Smooth muscle cell (in vitro differentiated cells): ENCODE results near the gene ASB16. TPM values are rescaled to one million over a fixed set of nuclear protein-coding genes. Genes with fewer than 3 reads are reported as not detected.

ENCODE experiments used
- DNase-seq: peaks from one replicate; lab custom pipeline; 2025; ENCODE audit not compliant: unreplicated experiment; lab: John Stamatoyannopoulos, UW
- H2AFZ ChIP-seq: fragments of 200-600 bp; sonication (generic); 2 replicates; pipeline ENCODE4 v1.6.0; 2016; ENCODE audit warnings: antibody characterized with exemption, low read depth, mild to moderate bottlenecking
- H3F3A ChIP-seq: fragments of 200-600 bp; sonication (generic); 2 replicates; pipeline ENCODE4 v1.6.0; 2017; ENCODE audit warnings: antibody characterized with exemption, low read depth
- H3K27ac ChIP-seq: fragments of 200-600 bp; sonication (generic); 2 replicates; pipeline ENCODE4 v1.5.1; 2016; ENCODE audit warnings: low read depth, mild to moderate bottlenecking
- H3K27me3 ChIP-seq: fragments of 200-600 bp; sonication (generic); 2 replicates; pipeline ENCODE4 v1.6.1; 2016; ENCODE audit warnings: low read depth, mild to moderate bottlenecking
- H3K36me3 ChIP-seq: fragments of 200-600 bp; sonication (generic); 2 replicates; pipeline ENCODE4 v1.5.1; 2016; ENCODE audit warnings: low read depth
- H3K4me1 ChIP-seq: fragments of 200-600 bp; sonication (generic); 2 replicates; pipeline ENCODE4 v1.5.1; 2016; ENCODE audit warnings: low read depth
- H3K4me2 ChIP-seq: fragments of 200-600 bp; sonication (generic); 2 replicates; pipeline ENCODE4 v1.6.0; 2016; ENCODE audit warnings: mild to moderate bottlenecking
- H3K4me3 ChIP-seq: fragments of 200-600 bp; sonication (generic); 2 replicates; pipeline ENCODE4 v1.5.1; 2016; ENCODE audit warnings: mild to moderate bottlenecking
- H3K79me2 ChIP-seq: fragments of 200-600 bp; sonication (generic); 2 replicates; pipeline ENCODE4 v1.6.0; 2016; ENCODE audit warnings: low read depth, mild to moderate bottlenecking
- H3K9ac ChIP-seq: fragments of 200-600 bp; sonication (generic); 2 replicates; pipeline ENCODE4 v1.6.0; 2016; ENCODE audit warnings: low read depth
- H3K9me3 ChIP-seq: fragments of 200-600 bp; sonication (generic); replicated peaks from 2 replicates; pipeline ENCODE4 v1.5.1; 2016; ENCODE audit warnings: low read depth
- H4K20me1 ChIP-seq: fragments of 200-600 bp; sonication (generic); 2 replicates; pipeline ENCODE4 v1.6.0; 2016; ENCODE audit warnings: low read depth
- CTCF ChIP-seq: fragments of 200-600 bp; sonication (generic); IDR thresholded peaks from 2 replicates; pipeline ENCODE4 v1.5.1; 2017; ENCODE audit warnings: borderline replicate concordance, mild to moderate bottlenecking, antibody characterized with exemption; ENCODE audit not compliant: insufficient read depth, poor library complexity, severe bottlenecking
- WGBS: methylation state at CpG from one replicate; pipeline ENCODE4 v1.1.7; 2016; ENCODE audit warnings: low lambda C conversion rate; 5-methylcytosine and 5-hydroxymethylcytosine counted together
- polyA plus RNA-seq: library from polyadenylated mRNA; unstranded; fragments of >200 nt; fragmentation: Nextera tagmentation; extraction: Ambion mirVana; gene quantifications from 2 replicates; pipeline ENCODE4 v1.2.1, GENCODE V29; 2016
- total RNA-seq: library from RNA; depleted of rRNA; stranded (reverse); fragments of >200 nt; gene quantifications from 2 replicates; pipeline ENCODE4 v1.2.3, GENCODE V29; 2014

The ASB16 gene
- total and polyA plus RNA-seq, 2 experiments from 2014 or later = 0.35 TPM; not detected in 1

GRCh38 chr17:44184212-44184810 lies 13.8 kb downstream of the ASB16 start:
- Histone ChIP-seq H3K27ac (no peak overlapping the region), H3K9ac (no peak overlapping the region), H3K4me3 (no peak overlapping the region), H3K79me2 (peaks cover 35% of the 10 kb centered on the region), H4K20me1 (peaks cover 7% of the 10 kb centered on the region), H3K36me3 (no peaks in the 10 kb centered on the region), H3K27me3 (no peaks in the 10 kb centered on the region), H3K4me1 (peaks cover 17% of the 10 kb centered on the region), H3F3A (no peaks in the 10 kb centered on the region), H3K9me3 (no peaks in the 10 kb centered on the region), H3K4me2 (no peak overlapping the region), H2AFZ (no peak overlapping the region)
- no peak for TF ChIP-seq CTCF
- DNase-seq = no peak
- 97% methylated on average over 8 of the region's 8 CpGs for WGBS

- peak within 1 kb of the TSS; percentile 95 for H3K4me2 ChIP-seq
- peak within 1 kb of the TSS; percentile 96 for H3K9ac ChIP-seq
- H3K27me3 ChIP-seq = no peaks in the 10 kb centered on the region
- DNase-seq = peak; percentile 92
- H3K9me3 ChIP-seq = no peaks in the 10 kb centered on the region
- no peak for TF ChIP-seq CTCF
- WGBS = 1% methylated on average over 47 of the region's 50 CpGs
- peak within 1 kb of the TSS; percentile 89 for H3K27ac ChIP-seq
- H3K4me3 ChIP-seq = peak within 1 kb of the TSS; percentile 80
- H4K20me1 ChIP-seq = peaks cover 7% of the 10 kb centered on the region
- H3K36me3 ChIP-seq = no peaks in the 10 kb centered on the region
- peak within 1 kb of the TSS; percentile 76 for H2AFZ ChIP-seq
- peaks cover 17% of the 10 kb centered on the region for H3K4me1 ChIP-seq
- peaks cover 35% of the 10 kb centered on the region for H3K79me2 ChIP-seq
- peaks cover 5% of the 10 kb centered on the region for H3F3A ChIP-seq
Measured at GRCh38 chr17:44186307-44187130, 16.0 kb downstream of the ASB16 start, which contains the start of gene TMUB2. Gene TMUB2, plus strand, starts transcription at chr17:44186972. Its CDS starts 737 bp downstream, at chr17:44187709.

- peak overlapping the region; percentile 89 for H3K27ac ChIP-seq
- H3K79me2 ChIP-seq = peaks cover 35% of the 10 kb centered on the region
- no peaks in the 10 kb centered on the region for H3K9me3 ChIP-seq
- H3K27me3 ChIP-seq = no peaks in the 10 kb centered on the region
- DNase-seq = no peak
- H3K9ac ChIP-seq = peak overlapping the region; percentile 96
- TF ChIP-seq CTCF = no peak
- H3K36me3 ChIP-seq = no peaks in the 10 kb centered on the region
- H3K4me3 ChIP-seq = peak overlapping the region; percentile 80
- 8% methylated on average over 32 of the region's 32 CpGs for WGBS
- peak overlapping the region; percentile 95 for H3K4me2 ChIP-seq
- H3K4me1 ChIP-seq = peaks cover 17% of the 10 kb centered on the region
- H3F3A ChIP-seq = peaks cover 5% of the 10 kb centered on the region
- H2AFZ ChIP-seq = peak overlapping the region; percentile 76
- peaks cover 7% of the 10 kb centered on the region for H4K20me1 ChIP-seq
Measured at GRCh38 chr17:44187131-44187899, 16.8 kb downstream of the ASB16 start.
